Fibroblast of mammary gland (primary cell): ENCODE results near the gene RHD.

ENCODE experiments used
- DNase-seq: peaks from one replicate; pipeline ENCODE4 v3.0.0-alpha.2; 2010; ENCODE audit warnings: low read depth
- H3K4me3 ChIP-seq: 2 replicates; pipeline ENCODE4 v1.5.1; 2011; ENCODE audit warnings: low read depth, mild to moderate bottlenecking, low read length, moderate library complexity; ENCODE audit not compliant: control insufficient read depth
- CTCF ChIP-seq: conservative IDR thresholded peaks from 2 replicates; pipeline ENCODE4 v1.5.1; 2011; ENCODE audit warnings: low read depth, low read length, inconsistent platforms; ENCODE audit not compliant: control insufficient read depth, insufficient read depth

RHD gene

GRCh38 chr1:25239681-25240541 is 32.4 kb upstream of the RHD start:
- DNase-seq = peak; percentile 80
- H3K4me3 ChIP-seq = peak overlapping the region; percentile 56
- peak; percentile 46 for TF ChIP-seq CTCF

DNA sequence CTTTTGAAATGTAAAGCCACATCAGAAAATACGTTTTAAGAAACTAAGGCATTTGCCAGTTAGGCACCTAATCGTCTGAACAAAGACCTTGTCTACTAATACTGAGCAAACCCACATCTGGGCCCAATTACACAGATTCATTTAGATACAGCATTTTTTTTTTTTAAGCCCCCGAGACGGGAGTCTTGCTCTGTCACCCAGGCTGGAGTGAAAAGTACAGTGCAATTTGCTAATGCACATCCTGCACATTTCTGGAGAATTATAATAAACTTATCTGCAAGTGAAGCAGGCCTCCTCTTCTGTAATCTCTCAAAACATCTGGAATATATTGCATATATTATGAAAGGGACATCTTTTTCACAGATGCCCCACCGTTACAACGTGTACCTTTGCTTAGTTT is 28.4 kb upstream of the RHD start:
- no peak for DNase-seq
- no peak overlapping the region for H3K4me3 ChIP-seq
- TF ChIP-seq CTCF = no peak

- peak overlapping the region; percentile 99 for H3K4me3 ChIP-seq
- DNase-seq = no peak
- TF ChIP-seq CTCF = no peak
Observed at GRCh38 chr1:25245393-25245792, 26.9 kb upstream of the RHD start.

DNA sequence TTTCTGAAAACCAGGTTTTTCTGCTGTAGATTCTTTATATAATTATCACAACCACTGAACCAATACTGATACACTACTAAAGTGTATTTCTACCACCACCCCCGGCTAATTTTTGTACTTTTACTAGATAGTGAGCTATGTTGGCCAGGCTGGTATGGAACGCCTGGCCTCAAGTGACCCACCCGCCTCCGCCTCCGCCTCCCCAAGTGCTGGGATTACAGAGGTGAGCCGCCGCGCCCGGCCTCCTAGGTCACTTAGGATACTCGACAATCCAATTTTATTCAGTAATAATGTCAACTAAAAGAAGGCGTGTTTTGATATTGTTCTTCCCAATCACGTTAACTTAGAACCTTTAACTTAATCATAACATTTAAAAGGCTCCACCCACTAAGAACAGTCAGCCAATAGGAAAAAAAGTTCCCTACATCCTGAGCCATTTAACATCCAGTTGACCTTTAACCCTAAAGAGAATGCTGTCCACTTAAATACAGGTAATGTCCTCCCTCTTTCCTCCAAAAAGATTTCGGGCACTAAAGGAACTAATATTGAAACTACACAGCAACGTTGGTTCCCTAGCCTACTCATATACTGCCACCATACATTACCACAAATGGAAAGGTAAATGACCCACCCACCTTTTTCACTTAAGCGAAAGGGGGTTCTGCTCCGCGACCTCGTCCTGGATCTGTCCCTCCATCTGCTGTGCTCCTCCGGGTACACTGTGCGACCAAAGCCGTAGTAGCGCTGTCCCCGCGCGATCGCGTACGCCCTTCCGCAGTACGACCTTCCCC is 26.3 kb upstream of the RHD start:
- peak overlapping the region; percentile 99 for H3K4me3 ChIP-seq
- no peak for TF ChIP-seq CTCF
- peak; percentile 62 for DNase-seq

- no peak for TF ChIP-seq CTCF
- no peak for DNase-seq
- H3K4me3 ChIP-seq = peak overlapping the region; percentile 99
Observed at GRCh38 chr1:25246600-25247023, 25.7 kb upstream of the RHD start.

- no peak for TF ChIP-seq CTCF
- DNase-seq = peak; percentile 97
- H3K4me3 ChIP-seq = peak within 1 kb of the TSS; percentile 99
Observed at GRCh38 chr1:25247024-25247828, 25.1 kb upstream of the RHD start, which contains the start of gene RSRP1. Gene RSRP1, minus strand, starts transcription at chr1:25247454. Its CDS starts 491 bp downstream, at chr1:25246963.
